GM23248 (cell line): ENCODE measurements around the gene EIPR1. TPM values are rescaled to one million over a fixed set of nuclear protein-coding genes. Genes with fewer than 3 reads are reported as not detected.
A peak's percentile ranks its signal among the peaks of the same experiment; 100 is the strongest.

Experiments used
- DNase-seq: peaks from one replicate; pipeline ENCODE4 v3.0.0-alpha.2; 2015
- H2AFZ ChIP-seq: fragments of 200-600 bp; sonication (generic); 2 replicates; pipeline ENCODE4 v1.6.1; 2016; ENCODE audit warnings: antibody characterized with exemption
- H3F3A ChIP-seq: fragments of 200-600 bp; sonication (generic); 2 replicates; pipeline ENCODE4 v1.6.1; 2016; ENCODE audit warnings: mild to moderate bottlenecking, antibody characterized with exemption, mixed run types; ENCODE audit not compliant: insufficient read depth
- H3K27ac ChIP-seq: fragments of 200-600 bp; sonication (generic); 2 replicates; pipeline ENCODE4 v1.5.1; 2016; ENCODE audit warnings: mild to moderate bottlenecking
- H3K27me3 ChIP-seq: fragments of 200-600 bp; sonication (generic); replicated peaks from 2 replicates; pipeline ENCODE4 v1.6.1; 2016; ENCODE audit warnings: mild to moderate bottlenecking; ENCODE audit not compliant: insufficient read depth
- H3K36me3 ChIP-seq: fragments of 200-600 bp; sonication (generic); 2 replicates; pipeline ENCODE4 v1.6.1; 2016; ENCODE audit warnings: low read depth, mild to moderate bottlenecking
- H3K4me1 ChIP-seq: fragments of 200-600 bp; sonication (generic); 2 replicates; pipeline ENCODE4 v1.6.1; 2016; ENCODE audit warnings: mild to moderate bottlenecking; ENCODE audit not compliant: insufficient read depth
- H3K4me2 ChIP-seq: fragments of 200-600 bp; sonication (generic); one replicate; pipeline ENCODE4 v1.6.1; 2016; ENCODE audit warnings: mild to moderate bottlenecking; ENCODE audit not compliant: unreplicated experiment
- H3K4me3 ChIP-seq: fragments of 200-600 bp; sonication (generic); 2 replicates; pipeline ENCODE4 v1.5.1; 2016; ENCODE audit warnings: mild to moderate bottlenecking
- H3K79me2 ChIP-seq: fragments of 200-600 bp; sonication (generic); 2 replicates; pipeline ENCODE4 v1.6.1; 2016; ENCODE audit warnings: mild to moderate bottlenecking; ENCODE audit not compliant: insufficient read depth
- H3K9ac ChIP-seq: fragments of 200-600 bp; sonication (generic); 2 replicates; pipeline ENCODE4 v1.6.1; 2016; ENCODE audit warnings: mild to moderate bottlenecking
- H3K9me2 ChIP-seq: fragments of 200-600 bp; sonication (generic); 2 replicates; pipeline ENCODE4 v1.6.1; 2016; ENCODE audit warnings: mixed run types, mild to moderate bottlenecking, moderate library complexity; ENCODE audit not compliant: insufficient read depth
- H3K9me3 ChIP-seq: fragments of 200-600 bp; sonication (generic); one replicate; pipeline ENCODE4 v1.6.1; 2017; ENCODE audit warnings: low read depth
- H4K20me1 ChIP-seq: fragments of 200-600 bp; sonication (generic); 2 replicates; pipeline ENCODE4 v1.6.0; 2016; ENCODE audit not compliant: insufficient read depth
- EZH2 ChIP-seq: fragments of 200-600 bp; sonication (generic); IDR thresholded peaks from 2 replicates; pipeline ENCODE4 v1.6.1; 2018; ENCODE audit warnings: antibody characterized with exemption, mild to moderate bottlenecking; ENCODE audit not compliant: insufficient read depth, poor library complexity, severe bottlenecking
- EZH2phosphoT487 ChIP-seq: fragments of 200-600 bp; sonication (generic); IDR thresholded peaks from 2 replicates; pipeline ENCODE4 v1.6.1; 2018; ENCODE audit warnings: antibody characterized with exemption, moderate library complexity, mild to moderate bottlenecking, low read depth; ENCODE audit not compliant: insufficient read depth
- WGBS, 2 experiments: methylation state at CpG; one replicate each; pipeline ENCODE4 v1.1.6; 2015 to 2017; ENCODE audit warnings: low lambda C conversion rate in 2 of 2, low coverage in 1 of 2; ENCODE audit errors: missing lambda C conversion rate in 2 of 2; 5-methylcytosine and 5-hydroxymethylcytosine counted together
- in situ Hi-C: fragments of 300-500 bp; cut with MboI; formaldehyde crosslinking; loops from 2 replicates; pipeline ENCODE4 v1.15.0; 2020
- polyA plus RNA-seq: library from polyadenylated mRNA; unstranded; fragments of >200 nt; fragmentation: Nextera tagmentation; extraction: Ambion mirVana; gene quantifications from 2 replicates; pipeline ENCODE4 v1.2.1, GENCODE V29; 2016
- total RNA-seq: library from RNA; depleted of rRNA; stranded (reverse); fragments of >200 nt; shearing (Covaris generic); gene quantifications from 2 replicates; pipeline ENCODE4 v1.2.3, GENCODE V29; 2014

EIPR1 gene
- total and polyA plus RNA-seq, 2 experiments from 2014 or later, result 20.2 to 46.5 TPM

DNA sequence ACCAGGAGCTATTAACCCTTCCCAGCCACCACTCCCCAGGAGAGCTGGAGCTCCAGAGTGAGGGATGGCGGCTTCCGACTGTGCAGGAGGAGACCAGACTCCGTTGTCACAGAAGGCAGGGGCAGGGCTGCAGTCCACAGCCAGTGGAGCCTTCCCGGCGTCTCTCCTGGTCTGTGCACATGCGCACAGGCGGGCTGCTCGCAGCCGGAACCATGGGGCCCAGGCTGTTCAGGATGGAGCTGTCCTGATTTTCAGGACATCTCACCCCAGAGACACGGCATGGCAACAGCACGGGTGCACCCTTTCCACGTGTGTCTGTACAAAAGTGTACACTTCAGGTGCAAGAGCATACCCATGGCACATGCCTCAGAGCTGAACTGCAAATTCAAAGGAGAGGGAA, 28.9 kb downstream of the EIPR1 start:
- Histone ChIP-seq H3K36me3 (0 out of 2 replicates have a peak, but pooled peaks cover 5% of the 10 kb centered on the region), H4K20me1 (no peaks in the 10 kb centered on the region), H2AFZ (no peak overlapping the region), H3K27ac (no peak overlapping the region), H3K9me2 (no peaks in the 10 kb centered on the region), H3K27me3 (no peaks in the 10 kb centered on the region), H3K4me2 (no peak overlapping the region), H3F3A (no peaks in the 10 kb centered on the region), H3K4me1 (no peaks in the 10 kb centered on the region), H3K4me3 (no peak overlapping the region), H3K9me3 (no peaks in the 10 kb centered on the region), H3K79me2 (no peaks in the 10 kb centered on the region), H3K9ac (no peak overlapping the region)
- WGBS, 2 experiments, result 95 to 97% methylated on average over 12 of the region's 12 CpGs
- DNase-seq, result peak; percentile 4
- in situ Hi-C loops, result no loop called here
- no peak for TF ChIP-seq EZH2phosphoT487
- TF ChIP-seq EZH2, result no peak

DNA sequence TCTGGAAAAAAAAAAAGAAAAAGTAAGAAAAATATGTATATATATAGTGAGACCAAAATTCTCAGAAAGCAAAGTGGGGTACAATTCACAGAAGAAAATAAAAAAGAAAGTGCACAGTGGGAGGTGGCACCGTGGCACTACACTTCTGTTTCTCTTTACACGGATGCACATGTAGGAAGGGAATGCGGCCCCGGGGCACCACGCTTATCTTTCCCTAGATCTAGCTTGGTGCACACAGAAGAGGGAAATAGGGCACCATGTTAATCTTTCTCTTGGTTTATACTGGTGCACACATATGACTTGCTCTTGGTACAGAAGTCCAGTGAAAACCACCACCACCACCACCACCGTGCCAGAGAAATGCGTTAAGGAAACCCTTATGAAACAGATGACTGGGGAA, 32.0 kb downstream of the EIPR1 start:
- Histone ChIP-seq H3K9ac (no peak overlapping the region), H3K27me3 (no peaks in the 10 kb centered on the region), H2AFZ (no peak overlapping the region), H3K36me3 (no peaks in the 10 kb centered on the region), H3K79me2 (no peaks in the 10 kb centered on the region), H3K4me3 (no peak overlapping the region), H3K4me1 (no peaks in the 10 kb centered on the region), H3K9me3 (no peaks in the 10 kb centered on the region), H3F3A (no peaks in the 10 kb centered on the region), H3K27ac (no peak overlapping the region), H4K20me1 (no peaks in the 10 kb centered on the region), H3K4me2 (no peak overlapping the region), H3K9me2 (no peaks in the 10 kb centered on the region)
- whole genome bisulfite sequencing, 2 experiments, result 97 to 98% methylated on average over 7 of the region's 7 CpGs
- DNase-seq, result no peak
- in situ Hi-C loops, result no loop called here
- no peak for TF ChIP-seq EZH2phosphoT487
- no peak for TF ChIP-seq EZH2

GRCh38 chr2:3344897-3345296, 32.7 kb downstream of the EIPR1 start:
- no peak for TF ChIP-seq EZH2phosphoT487
- no peak for TF ChIP-seq EZH2

GRCh38 chr2:3343012-3343411, 34.6 kb downstream of the EIPR1 start:
- H3K27me3 ChIP-seq, result no peaks in the 10 kb centered on the region
- H3K9ac ChIP-seq, result no peak overlapping the region
- H4K20me1 ChIP-seq, result no peaks in the 10 kb centered on the region
- in situ Hi-C loops, result no loop called here
- no peaks in the 10 kb centered on the region for H3K79me2 ChIP-seq
- TF ChIP-seq EZH2 (no peak), EZH2phosphoT487 (no peak)
- H3K4me1 ChIP-seq, result no peaks in the 10 kb centered on the region
- no peak overlapping the region for H2AFZ ChIP-seq
- H3F3A ChIP-seq, result no peaks in the 10 kb centered on the region
- no peak overlapping the region for H3K4me2 ChIP-seq
- no peaks in the 10 kb centered on the region for H3K9me3 ChIP-seq
- H3K4me3 ChIP-seq, result no peak overlapping the region
- no peak overlapping the region for H3K27ac ChIP-seq
- no peak for DNase-seq
- H3K36me3 ChIP-seq, result no peaks in the 10 kb centered on the region
- 95 to 96% methylated on average over 11 of the region's 11 CpGs for WGBS, 2 experiments
- H3K9me2 ChIP-seq, result no peaks in the 10 kb centered on the region

More at GRCh38 chr2:3344897-3345296, 32.7 kb downstream of the EIPR1 start:
- Histone ChIP-seq H3K27me3 (no peaks in the 10 kb centered on the region), H3K9me2 (no peaks in the 10 kb centered on the region), H3K27ac (no peak overlapping the region), H3K9me3 (no peaks in the 10 kb centered on the region), H3K79me2 (no peaks in the 10 kb centered on the region), H2AFZ (no peak overlapping the region), H3K4me3 (no peak overlapping the region), H3K36me3 (no peaks in the 10 kb centered on the region), H3F3A (no peaks in the 10 kb centered on the region), H3K4me1 (no peaks in the 10 kb centered on the region), H3K4me2 (no peak overlapping the region), H3K9ac (no peak overlapping the region), H4K20me1 (no peaks in the 10 kb centered on the region)
- in situ Hi-C loops, result no loop called here
- 96 to 98% methylated on average over 6 of the region's 6 CpGs for WGBS, 2 experiments
- DNase-seq, result no peak

- no peaks in the 10 kb centered on the region for H3K9me3 ChIP-seq
- TF ChIP-seq EZH2phosphoT487, result no peak
- no peak for TF ChIP-seq EZH2
- no peak overlapping the region for H3K27ac ChIP-seq
- H3K9ac ChIP-seq, result no peak overlapping the region
- 98 to 99% methylated on average over 9 of the region's 9 CpGs for WGBS, 2 experiments
- H3K27me3 ChIP-seq, result no peaks in the 10 kb centered on the region
- H3K9me2 ChIP-seq, result no peaks in the 10 kb centered on the region
- H3K4me2 ChIP-seq, result no peak overlapping the region
- no peaks in the 10 kb centered on the region for H3F3A ChIP-seq
- H4K20me1 ChIP-seq, result no peaks in the 10 kb centered on the region
- no peaks in the 10 kb centered on the region for H3K36me3 ChIP-seq
- DNase-seq, result no peak
- no peaks in the 10 kb centered on the region for H3K79me2 ChIP-seq
- no peak overlapping the region for H3K4me3 ChIP-seq
- H2AFZ ChIP-seq, result no peak overlapping the region
- H3K4me1 ChIP-seq, result no peaks in the 10 kb centered on the region
- in situ Hi-C loops, result no loop called here
These were observed 35.3 kb downstream of the EIPR1 start for GRCh38 chr2:3342324-3342723.
